HG03558 (cell line): ENCODE data around the gene CHID1.

Source experiments
- ATAC-seq: cut with Tn5 transposase; IDR thresholded peaks from one replicate; pipeline ENCODE4 v1.9.1; 2021; ENCODE audit warnings: moderate number of reproducible peaks; ENCODE audit not compliant: unreplicated experiment; ENCODE audit errors: extremely low read depth

The CHID1 gene

DNA sequence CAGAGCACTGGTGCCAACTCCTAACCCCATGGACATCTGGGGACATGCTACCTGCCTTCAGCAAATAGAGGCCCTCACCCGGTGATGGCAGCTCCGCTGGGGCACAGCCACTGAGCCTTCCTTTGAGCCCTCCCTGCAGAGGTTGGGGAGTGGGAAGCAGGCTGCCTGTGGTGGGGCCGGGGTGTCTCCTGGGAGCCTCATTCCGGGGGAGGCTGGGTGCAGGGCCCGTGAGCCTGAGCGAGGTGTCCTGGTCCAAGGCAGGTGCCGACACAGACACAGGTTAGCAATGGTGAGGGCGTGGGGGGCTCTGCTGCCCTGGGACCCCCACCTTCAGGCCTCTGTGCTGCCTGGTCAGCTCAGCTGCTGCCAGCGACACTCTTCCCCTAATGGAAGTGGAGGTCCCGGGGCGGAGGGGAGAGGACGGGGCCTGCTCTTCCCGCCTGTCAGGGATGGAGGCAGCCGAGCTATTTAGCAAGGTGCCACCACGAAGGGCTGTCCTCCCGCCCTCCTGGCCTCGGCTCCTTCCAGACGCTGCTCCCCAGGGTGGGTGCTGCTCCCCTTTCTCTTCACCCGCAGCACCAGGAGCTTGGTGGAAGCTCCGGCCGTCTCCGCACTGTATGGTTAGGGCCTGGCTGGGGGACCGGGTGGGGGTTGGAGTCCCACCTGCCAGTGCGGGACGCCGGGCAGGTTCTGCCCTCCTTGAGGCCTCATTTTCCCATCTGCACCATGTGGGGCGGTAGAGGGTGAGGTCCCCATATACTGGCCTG, 56.7 kb downstream of the CHID1 start:
- no peak for ATAC-seq

DNA sequence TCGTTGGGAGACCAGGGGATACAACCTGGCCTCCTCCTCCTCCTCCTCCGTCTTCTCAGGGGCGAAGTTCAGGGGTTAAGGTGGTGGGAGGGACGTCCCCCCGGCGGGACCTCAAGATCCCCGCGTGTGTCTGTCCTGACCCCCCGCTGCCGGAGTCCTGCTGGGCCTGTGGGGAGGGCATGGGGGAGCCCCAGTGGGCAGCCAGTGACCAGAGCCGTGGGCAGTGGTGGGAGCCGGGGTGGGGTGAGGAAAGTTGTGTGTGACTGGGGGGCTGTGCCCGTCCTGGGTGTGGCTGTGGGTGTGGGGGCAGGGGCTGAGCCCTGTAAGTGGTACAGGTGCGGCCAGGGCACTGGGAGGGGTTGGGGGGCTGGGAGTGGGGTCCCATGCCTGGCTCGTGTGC, 57.8 kb downstream of the CHID1 start:
- ATAC-seq, result no peak

DNA sequence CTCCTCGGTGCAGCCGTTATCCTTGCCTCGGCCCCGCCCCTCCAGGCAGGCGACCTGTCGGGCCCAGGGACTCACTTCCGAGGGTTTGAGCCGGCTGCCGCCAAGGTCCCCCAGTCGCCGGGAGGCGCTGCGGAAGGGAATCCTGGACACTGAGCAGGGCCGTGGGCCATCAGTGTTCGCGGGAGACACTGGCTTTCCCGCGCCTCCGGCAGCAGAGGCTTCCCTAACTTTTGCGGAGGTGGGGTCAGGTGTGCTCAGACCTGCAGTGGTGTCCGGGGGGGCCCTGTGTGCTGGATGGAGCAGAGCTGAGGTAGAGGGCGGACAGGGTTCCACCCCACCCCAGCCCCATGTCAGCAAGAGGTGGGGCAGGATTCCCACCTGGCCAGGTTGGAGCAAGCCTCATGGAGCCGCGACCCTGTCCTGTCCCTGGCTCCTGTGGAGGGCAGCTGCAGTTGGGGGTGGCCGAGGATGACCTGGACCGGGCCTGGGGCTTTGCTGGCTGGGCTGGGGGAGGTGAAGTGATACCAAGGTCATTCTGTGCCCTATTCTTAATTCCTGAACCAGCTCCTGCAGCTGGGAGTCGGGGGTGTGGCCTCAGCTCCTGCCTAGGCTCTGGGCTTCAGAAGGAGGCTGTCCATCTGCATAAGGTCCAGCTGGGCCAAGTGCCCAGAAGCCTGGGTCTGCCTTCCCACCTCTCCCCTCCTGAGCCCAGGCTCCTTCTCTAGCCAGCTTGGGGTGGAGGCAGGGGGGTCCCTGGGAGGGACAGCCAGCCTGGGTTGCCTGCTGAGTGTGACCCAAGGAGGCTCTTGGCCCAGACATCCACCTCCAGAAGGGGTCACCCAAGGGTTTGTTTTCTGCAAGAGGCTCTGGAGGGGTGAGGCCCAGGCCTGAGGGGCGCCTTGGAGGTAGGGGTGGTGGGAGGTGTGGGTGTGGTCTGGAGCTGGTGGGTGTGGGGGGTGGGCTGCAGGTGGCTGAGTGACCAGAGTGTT, 59.5 kb downstream of the CHID1 start:
- no peak for ATAC-seq

GRCh38 chr11:849951-850774, 60.4 kb downstream of the CHID1 start:
- no peak for ATAC-seq

GRCh38 chr11:849104-849824, 61.3 kb downstream of the CHID1 start:
- ATAC-seq, result no peak

- ATAC-seq, result no peak
These were observed 62.2 kb downstream of the CHID1 start for GRCh38 chr11:848380-848931.

DNA sequence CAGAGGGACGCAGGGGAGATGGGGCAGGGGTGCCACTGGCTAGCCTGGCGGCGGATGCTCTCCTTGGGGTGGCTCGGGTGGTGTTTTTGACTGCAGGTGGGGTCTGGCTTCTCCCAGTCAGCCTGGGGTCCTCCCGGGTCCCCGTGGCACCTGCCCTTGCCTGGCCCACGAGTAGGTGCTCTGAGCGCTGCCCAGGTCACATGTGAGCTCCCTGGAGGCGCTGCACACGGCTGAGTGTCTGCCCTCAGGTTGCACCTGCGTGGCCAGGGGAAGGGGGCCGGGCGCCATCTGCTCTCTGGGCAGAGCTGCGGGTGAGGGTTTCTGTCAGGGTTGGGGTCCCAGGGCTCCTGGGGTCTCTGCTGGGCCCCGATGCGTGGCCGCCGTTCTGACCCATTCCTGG, 62.7 kb downstream of the CHID1 start:
- ATAC-seq, result no peak

DNA sequence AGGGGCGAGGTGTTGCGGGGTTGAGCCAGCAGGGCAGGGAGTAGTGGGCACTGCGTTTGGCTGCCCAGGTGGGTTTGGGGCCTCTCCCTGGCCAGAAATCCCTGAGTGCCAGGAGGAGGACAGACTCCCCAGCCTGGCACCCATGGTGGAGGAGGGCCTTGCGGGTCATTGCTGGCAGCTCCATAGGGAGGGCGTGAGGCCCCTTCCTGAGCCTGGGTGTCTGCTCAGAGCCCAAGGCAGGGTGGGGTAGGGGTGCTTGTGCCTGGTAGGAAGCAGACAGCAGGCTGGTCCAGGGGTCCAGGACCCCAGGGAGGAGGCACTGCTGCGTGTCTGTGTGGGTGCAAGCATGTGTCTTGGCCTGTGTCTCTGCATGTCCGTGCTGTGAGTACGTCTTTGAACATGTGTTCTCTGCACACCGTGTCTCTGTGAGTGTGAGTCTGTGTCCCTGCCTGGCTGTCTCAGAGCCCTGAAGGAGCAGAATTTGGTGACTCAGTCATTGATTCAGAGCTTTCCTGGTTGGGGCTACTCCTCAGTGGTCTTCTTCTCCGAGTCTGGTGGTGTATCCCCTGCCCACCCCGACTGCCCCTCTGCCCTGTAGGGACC, 64.0 kb downstream of the CHID1 start:
- ATAC-seq, result no peak

- ATAC-seq, result no peak
These were observed 64.6 kb downstream of the CHID1 start for GRCh38 chr11:845872-846495.

GRCh38 chr11:844693-845644, 65.6 kb downstream of the CHID1 start:
- ATAC-seq, result no peak

DNA sequence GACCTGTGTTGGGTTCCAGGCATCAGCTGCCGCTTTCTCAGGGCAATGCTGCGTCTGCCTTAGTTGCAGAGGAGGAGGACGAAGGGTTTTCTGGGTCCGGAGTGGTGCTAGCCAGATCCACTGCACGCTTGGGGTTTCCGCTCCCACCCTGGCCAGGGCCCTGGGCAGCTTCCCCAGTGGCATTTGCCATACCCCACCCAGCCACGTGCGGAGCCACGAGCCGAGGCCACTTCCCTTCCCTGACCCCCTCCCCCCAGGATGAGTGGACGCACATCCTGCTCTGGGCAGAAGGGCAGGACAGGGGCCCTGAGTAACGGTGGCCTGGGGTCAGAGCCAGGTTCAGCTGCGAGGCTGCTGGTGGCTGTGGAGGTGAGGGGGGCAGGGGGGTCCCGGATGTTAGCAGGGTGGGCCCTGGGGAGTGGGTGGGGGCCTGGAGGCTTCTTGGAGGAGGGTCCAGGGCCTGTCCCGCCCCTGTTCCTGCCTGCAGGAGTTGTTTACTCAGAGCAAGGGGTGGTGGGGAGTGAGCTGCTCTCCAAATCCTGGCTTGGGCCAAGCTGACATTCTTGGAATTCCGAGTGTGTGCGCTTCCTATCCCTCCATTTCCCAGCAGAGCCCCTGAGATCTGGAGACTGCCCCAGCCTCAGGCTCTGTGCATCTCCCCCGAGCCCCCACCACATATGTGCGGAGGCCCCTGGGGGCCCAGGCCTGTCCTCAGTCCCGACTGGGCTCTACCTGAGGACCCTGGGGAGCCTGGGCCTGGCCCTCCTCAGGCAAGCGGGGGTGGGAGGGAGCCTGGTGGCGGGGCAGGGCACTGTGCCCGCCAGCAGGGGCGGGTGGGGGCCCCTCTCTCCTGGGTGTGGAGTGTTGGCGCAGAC, 66.6 kb downstream of the CHID1 start:
- no peak for ATAC-seq

DNA sequence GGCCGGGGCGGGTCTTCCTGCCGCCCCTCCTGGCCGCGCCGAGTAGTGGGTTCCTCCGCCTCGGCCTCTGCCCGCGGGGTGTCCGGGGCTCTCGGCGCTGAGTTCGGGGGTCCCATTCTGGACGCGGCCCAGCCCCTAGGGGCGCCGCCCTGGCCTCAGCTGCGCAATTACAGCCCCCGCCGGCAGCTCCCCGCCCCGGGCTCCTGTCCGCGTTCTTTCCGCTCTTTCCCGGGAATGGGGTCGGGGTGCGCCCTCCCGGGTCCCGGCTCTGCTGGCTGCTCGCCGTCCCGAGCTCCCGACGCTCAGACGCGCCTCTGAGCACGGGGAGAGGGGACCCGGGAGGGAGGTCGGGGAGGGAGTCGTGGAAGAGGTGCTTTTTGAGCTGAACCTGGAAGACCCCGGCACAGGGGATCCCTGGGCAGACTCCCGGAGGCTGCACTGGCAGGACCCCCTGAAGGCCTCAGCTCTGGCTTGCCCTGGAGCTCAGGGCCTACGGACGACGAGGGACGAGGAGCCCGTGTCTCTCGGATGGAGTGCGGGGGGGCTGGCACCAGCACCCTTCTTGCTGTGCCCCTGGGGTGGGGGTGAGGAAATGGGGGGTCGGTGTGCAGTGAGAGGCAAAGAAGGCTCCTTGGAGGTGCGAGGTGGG, 67.4 kb downstream of the CHID1 start:
- ATAC-seq, result no peak

- no peak for ATAC-seq
These were observed 68.1 kb downstream of the CHID1 start, which contains the start of the genes POLR2L and TSPAN4 for GRCh38 chr11:842370-843002. Gene POLR2L, minus strand, starts transcription at chr11:842529. Its CDS starts 21 bp downstream, at chr11:842508. Gene TSPAN4, plus strand, starts transcription at chr11:842852. Its CDS starts 7,453 bp downstream, at chr11:850305.

- no peak for ATAC-seq
These were observed 68.6 kb downstream of the CHID1 start for GRCh38 chr11:841981-842369.

- no peak for ATAC-seq
These were observed 70.6 kb downstream of the CHID1 start for GRCh38 chr11:839875-840617.
